Tongue (tissue), 2 donors: ENCODE data around the gene SRRM3. TPM values are rescaled to one million over a fixed set of nuclear protein-coding genes. Genes with fewer than 3 reads are reported as not detected.
"Not testable (repeated sequence)": the region's sequence is repeated elsewhere in the genome, so short reads cannot be mapped to it uniquely, and the experiment has no call there.

ENCODE experiments used
- DNase-seq: peaks from one replicate; pipeline ENCODE4 v3.0.0-alpha.2; 2015
- total RNA-seq: library from RNA; depleted of rRNA; stranded (reverse); fragments of >200 nt; gene quantifications from one replicate; pipeline ENCODE4 v1.2.3, GENCODE V29; 2014

Gene SRRM3
- total RNA-seq, 1 donor from 2014 or later, result 0.62 TPM

- DNase-seq, result peak; percentile 60
Measured at GRCh38 chr7:76262683-76263402, 61.1 kb downstream of the SRRM3 start.

DNA sequence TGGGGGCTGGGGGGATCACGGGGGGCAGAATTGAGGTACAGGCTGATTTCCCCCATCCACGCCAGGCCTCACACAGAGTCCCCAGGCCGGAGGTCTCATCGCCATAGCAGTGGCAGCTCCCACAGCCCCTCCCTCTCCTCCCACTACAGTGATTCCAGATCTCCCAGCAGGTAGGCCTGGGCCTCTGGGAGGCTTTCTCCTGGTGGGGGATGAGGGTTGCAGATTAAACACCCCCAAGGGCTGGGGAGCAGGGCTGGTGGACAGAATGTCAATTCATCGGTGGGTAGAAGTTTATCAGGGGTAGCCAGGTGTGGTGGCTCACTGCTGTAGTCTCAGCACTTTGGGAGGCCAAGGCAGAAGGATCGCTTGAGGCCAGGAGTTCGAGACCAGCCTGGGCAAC is 63.6 kb downstream of the SRRM3 start:
- DNase-seq, result no peak

GRCh38 chr7:76267107-76267893 is 65.6 kb downstream of the SRRM3 start:
- no peak for DNase-seq

GRCh38 chr7:76267894-76268183 is 66.1 kb downstream of the SRRM3 start:
- DNase-seq, result no peak

DNA sequence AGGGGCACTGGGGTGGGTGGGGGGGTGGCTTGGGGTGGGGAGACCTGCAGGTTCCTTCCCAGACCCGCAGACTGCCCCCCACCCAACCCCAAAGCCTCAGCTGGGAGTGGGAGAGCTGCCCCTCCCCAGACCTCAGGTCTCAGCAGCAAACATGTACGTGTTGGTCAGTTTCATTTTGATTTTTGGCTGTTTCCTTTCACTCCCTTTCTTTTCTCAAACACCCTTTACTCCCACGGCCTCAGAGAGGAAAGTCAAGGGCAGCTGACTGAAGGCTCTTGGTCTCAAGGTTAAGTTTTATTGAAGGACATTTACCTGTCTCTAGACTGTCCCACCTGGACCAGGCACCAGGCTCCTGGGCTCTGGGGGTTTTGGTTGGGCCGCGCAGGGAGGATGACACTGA is 66.7 kb downstream of the SRRM3 start:
- DNase-seq, result no peak

DNA sequence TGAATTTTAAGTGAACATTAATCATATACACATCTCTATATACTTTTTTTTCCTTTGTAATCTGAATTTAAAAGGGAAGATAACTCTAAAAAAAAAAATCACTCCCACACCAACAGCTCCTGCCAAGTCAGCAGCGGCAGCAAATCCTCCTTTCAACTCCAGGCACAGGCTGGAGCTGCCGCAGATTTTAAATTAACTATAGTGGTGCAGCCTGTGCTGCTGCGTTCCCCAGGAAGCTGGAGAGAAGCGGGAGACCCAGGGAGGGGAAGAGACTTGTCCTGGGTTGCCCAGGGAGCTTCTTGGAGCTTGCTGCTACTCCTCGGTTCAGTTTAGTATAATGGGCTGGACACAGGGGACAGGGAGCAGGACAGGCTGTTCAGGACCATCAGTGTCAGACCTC is 68.2 kb downstream of the SRRM3 start:
- DNase-seq, result no peak

DNA sequence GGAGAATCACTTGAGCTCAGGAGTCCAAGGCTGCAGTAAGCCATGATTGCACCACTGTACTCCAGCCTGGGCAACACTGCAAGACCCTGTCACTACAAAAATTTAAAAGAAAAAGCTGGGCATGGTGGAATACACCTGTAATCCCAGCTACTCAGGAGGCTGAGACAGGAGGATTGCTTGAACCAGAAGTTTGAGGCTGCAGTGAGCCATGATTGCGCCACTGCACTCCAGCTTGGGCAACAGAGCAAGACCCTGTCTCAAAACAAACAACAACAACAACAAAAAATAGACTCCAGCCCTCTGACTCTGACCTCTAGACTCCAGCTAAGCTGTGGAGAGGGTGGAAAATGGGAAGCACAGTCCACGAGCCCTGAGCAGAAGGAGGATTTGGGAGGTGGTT is 69.7 kb downstream of the SRRM3 start:
- not testable (repeated sequence) for DNase-seq

DNA sequence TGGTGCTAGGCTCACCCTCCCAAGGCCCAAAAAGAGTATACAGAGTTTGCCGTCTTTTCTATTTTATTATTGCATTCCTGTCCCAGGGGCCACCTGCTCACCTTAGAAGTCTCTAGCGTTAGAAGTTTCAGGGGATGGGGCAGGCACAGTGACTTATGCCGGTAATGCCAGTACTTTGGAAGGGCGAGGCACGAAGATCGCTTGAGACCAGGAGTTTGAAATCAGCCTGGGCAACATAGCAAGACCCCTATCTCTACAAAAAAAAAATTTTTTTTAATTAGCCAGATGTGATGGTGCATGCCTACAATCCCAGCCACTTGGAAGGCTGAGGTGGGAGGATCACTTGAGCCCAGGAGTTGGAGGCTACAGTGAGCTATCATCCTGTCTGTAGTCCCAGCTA is 70.4 kb downstream of the SRRM3 start:
- DNase-seq, result no peak

DNA sequence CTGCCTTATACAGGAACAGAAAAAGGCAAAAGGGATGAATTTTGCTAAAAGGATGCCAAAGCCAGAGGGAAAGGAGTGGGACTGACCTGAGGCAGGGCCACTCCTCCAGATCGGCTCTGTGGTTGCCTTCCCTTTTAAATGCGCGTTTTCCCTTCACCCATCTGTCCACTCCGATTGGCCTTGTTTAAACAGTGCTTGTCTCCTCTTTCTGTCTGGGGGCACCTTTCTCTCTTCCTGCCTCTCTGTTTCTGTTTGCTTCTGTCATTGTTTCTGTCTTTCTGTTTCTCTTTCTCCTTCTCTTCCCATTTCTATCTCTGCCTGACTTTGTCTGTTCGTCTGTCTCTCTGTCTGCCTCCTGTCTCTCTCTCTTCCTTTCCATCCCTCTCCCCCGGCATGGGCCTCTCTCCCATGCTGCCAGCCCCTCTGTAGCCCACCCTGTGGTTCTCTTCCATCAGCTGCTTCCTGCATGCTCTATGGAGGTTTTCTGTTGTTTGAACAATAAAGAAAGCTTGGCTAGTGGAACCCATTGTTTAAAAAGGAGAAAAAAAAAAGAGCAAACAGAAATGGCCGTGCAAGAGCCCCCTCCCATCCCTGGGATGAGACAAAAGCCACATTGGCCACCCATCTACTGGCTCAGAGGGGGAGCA is 71.3 kb downstream of the SRRM3 start:
- no peak for DNase-seq

- no peak for DNase-seq
Measured at GRCh38 chr7:76273503-76273902, 71.8 kb downstream of the SRRM3 start.

- no peak for DNase-seq
Measured at GRCh38 chr7:76278540-76278939, 76.8 kb downstream of the SRRM3 start.

DNA sequence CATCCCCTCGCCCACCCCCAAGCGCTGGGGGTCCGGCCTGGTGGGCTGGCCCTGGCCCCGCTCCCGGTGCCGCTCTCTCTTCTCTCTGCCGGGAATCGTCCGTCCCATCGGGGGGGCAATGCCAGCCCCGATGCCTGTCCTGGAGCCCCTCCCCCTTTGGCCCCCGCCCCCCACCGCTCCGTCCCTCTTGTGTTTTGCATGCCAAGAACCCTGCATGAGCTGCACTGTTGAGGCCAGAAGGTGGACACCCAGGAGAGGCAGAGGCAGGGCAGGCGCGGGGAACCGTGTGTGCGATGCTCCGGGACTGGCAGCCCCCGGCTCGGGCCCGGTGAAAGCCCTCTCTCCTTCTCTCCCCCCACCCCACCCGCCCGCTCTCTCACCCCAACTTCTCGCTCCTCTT is 78.7 kb downstream of the SRRM3 start:
- DNase-seq, result no peak

DNA sequence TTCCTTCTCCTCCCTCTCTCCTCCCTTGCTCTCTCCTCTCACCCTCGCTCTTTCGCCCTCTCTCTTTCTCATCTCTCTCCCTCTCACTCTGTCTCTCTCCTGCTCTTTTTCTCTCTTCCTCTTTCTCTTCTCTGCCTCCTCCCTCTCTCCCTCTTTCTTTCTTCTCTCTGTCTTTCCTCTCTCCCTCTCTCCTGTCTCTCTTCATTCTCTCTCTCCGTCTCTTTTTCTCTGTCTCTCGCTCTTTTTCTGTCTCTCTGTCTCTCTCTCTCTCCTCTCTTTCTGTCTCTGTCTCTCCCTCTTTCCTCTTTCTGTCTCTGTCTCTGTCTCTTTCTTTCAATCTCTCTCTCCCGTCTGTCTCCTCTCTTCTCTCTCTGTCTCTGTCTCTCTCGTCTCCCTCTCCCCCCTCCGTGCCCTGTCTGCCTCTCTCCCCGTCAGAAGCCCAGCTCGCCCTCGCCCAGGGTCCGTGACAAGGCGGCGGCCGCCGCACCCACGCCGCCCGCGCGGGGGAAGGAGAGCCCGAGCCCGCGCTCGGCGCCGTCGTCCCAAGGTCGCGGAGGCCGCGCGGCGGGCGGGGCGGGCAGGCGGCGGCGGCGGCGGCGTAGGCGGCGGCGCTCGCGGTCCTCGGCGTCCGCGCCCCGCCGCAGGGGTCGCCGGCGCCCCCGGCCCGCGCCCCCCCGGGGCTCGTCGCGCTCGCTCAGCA is 79.5 kb downstream of the SRRM3 start:
- DNase-seq, result no peak

DNA sequence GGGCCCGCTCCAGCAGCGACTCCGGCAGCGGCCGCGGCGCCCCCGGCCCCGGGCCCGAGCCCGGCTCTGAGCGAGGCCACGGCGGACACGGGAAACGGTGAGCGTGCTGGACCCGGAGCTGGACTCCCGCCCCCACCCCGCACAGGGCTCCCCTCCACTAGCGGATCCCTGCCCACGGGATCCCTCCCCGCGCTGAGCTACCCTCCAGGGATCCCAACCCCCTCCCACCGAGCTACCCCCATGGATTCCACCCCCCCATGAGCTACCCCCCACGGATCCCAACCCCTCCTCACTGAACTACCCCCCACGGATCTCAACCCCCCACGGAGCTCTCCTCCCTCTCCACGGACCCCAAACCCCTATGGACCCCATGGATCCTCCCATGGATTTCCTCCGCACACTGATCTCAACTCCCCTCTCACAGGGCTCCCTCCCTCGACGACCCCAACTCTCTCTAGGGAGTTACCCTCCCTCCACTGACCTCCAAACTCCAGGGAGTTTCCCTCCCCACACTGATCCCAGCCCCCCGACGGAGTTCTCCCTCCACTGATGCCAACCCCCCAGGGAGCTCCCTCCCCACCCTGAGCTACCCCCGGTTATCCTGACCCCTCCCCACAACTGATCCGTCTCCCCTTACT is 80.1 kb downstream of the SRRM3 start:
- no peak for DNase-seq

- DNase-seq, result no peak
Measured at GRCh38 chr7:76282344-76283253, 80.9 kb downstream of the SRRM3 start.

DNA sequence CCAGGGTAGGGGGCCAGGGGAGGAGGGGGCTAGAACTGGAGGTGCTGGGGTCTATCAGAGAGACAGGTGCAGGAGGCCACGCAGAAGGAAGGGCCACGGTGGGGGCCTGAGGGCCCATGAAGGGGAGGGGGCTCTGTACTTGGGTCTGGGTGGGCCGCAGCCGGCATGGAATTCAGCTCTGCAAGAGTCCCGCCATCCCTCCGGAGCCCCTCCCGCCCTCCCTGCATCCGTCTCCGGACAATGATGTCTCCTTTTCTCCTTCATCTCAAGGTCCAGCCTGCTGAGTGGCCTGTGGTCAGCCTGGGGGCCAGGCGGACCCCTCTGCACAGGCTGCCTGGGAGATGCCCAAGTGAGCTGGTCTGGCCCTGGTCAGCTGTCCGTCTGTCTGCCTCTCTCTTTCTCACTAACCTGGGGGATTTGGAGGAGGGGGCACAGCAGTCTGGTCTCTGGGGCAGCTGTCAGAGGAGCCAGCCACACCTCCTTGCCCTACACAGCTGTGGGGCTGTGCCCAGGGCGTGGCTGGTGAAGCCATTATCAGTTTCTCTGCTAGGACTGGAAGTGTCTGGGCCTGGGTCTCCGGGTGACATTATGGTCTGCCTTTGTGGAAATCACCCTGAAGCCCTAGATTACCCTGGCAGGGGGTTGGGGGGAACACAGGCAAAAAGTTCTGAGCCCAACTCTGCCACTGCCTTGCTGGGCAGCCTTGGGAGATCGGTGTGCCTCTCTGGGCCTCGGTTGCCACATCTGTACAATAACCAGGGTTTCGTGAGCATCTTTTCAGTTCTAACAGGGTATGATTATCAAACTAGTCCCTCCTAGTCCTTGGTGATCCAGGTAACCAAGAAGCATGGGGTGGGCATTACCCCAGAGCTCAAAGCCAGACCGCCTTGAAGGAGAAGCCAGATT is 81.8 kb downstream of the SRRM3 start:
- DNase-seq, result no peak

DNA sequence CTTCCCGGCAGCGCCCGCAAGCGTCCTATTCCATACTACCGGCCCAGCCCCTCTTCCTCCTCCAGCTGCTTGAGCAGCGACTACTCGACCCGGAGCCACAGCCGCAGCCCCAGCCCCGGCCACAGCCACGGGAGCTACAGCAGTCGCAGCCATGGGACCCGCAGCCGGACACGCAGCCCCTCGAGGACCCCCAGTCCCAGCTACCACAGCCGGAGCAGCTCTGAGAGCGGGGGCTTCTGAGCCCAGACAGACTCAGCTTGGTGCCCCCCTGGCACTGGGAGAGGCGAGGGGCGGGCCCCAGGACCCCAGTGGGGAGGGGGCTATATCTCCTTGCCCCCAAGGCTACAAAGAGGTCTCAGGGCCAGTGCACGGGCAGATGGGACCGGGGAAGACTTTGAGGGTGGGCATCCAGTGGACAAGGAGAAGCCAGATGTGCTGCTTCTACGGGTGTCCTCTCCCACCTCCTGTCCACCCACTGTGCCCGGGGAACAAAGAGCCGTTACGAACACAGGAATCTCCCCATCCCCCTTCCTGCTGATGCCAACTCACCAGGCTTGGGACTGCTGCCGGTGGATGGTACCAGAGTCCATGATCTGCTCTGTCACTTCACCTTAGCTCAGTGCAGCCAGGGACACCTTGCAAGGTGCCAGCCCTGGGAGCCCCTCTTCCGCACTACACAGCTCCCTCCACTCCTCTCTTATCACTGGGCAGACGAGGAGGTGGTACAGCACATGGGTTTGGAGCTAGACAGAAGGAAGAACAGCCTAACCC is 84.1 kb downstream of the SRRM3 start:
- no peak for DNase-seq

- no peak for DNase-seq
Measured at GRCh38 chr7:76286842-76287403, 85.2 kb downstream of the SRRM3 start.

GRCh38 chr7:76290847-76291350 is 89.2 kb downstream of the SRRM3 start:
- DNase-seq, result not testable (repeated sequence)
